Neuronal stem cell (in vitro differentiated cells): ENCODE data around the gene DZIP3.

Experiments used
- DNase-seq: peaks from one replicate; pipeline ENCODE4 v3.0.0-alpha.2; 2013; ENCODE audit warnings: low spot score
- H2AFZ ChIP-seq: one replicate; pipeline ENCODE4 v1.6.1; 2013; ENCODE audit warnings: mild to moderate bottlenecking, low read length, inconsistent platforms
- H2AK5ac ChIP-seq: 2 replicates; pipeline ENCODE4 v1.6.1; 2013; ENCODE audit warnings: low read depth, mild to moderate bottlenecking, inconsistent platforms, low read length, moderate library complexity, mixed read lengths
- H2BK120ac ChIP-seq: 2 replicates; pipeline ENCODE4 v1.6.1; 2013; ENCODE audit warnings: low read depth, mild to moderate bottlenecking, inconsistent platforms, low read length, moderate library complexity, mixed read lengths
- H2BK12ac ChIP-seq: one replicate; pipeline ENCODE4 v1.6.1; 2013; ENCODE audit warnings: low read length, inconsistent platforms
- H2BK15ac ChIP-seq: 2 replicates; pipeline ENCODE4 v1.6.1; 2013; ENCODE audit warnings: mild to moderate bottlenecking, low read length, inconsistent platforms, mixed read lengths
- H2BK5ac ChIP-seq: one replicate; pipeline ENCODE4 v1.6.1; 2013; ENCODE audit warnings: inconsistent platforms, mild to moderate bottlenecking, low read length, moderate library complexity
- H3K14ac ChIP-seq: one replicate; pipeline ENCODE4 v1.6.1; 2013; ENCODE audit warnings: low read length, inconsistent platforms
- H3K18ac ChIP-seq: 2 replicates; pipeline ENCODE4 v1.6.1; 2013; ENCODE audit warnings: low read length, inconsistent platforms
- H3K23ac ChIP-seq: 2 replicates; pipeline ENCODE4 v1.6.1; 2013; ENCODE audit warnings: low read depth, mild to moderate bottlenecking, mixed read lengths, low read length, inconsistent platforms; ENCODE audit not compliant: poor library complexity
- H3K27ac ChIP-seq: replicated peaks from 3 replicates; pipeline ENCODE4 v1.5.1; 2013; ENCODE audit warnings: low read length, inconsistent platforms
- H3K27me3 ChIP-seq, 3 experiments: 2 replicates each; pipeline ENCODE4 v1.6.1; 2013; ENCODE audit warnings: low read length in 3 of 3, mild to moderate bottlenecking in 2 of 3, inconsistent platforms in 1 of 3, low read depth in 1 of 3, mixed read lengths in 1 of 3, moderate library complexity in 1 of 3; ENCODE audit not compliant: control insufficient read depth in 3 of 3, insufficient read depth in 3 of 3
- H3K36me3 ChIP-seq, 2 donors: replicated peaks in 1 of 2; 2 replicates each; pipeline ENCODE4 v1.6.1; 2013; ENCODE audit warnings: low read length in 2 of 2; ENCODE audit not compliant: control insufficient read depth in 2 of 2, insufficient read depth in 2 of 2
- H3K4ac ChIP-seq: 2 replicates; pipeline ENCODE4 v1.6.1; 2013; ENCODE audit warnings: inconsistent platforms, mild to moderate bottlenecking, low read length, moderate library complexity
- H3K4me1 ChIP-seq, 2 donors: 1 replicate in 1 of 2; 2 replicates in 1 of 2; pipeline ENCODE4 v1.6.1; 2013; ENCODE audit warnings: low read length in 2 of 2, low read depth in 1 of 2; ENCODE audit not compliant: control insufficient read depth in 2 of 2, insufficient read depth in 1 of 2
- H3K4me2 ChIP-seq: one replicate; pipeline ENCODE4 v1.6.1; 2013; ENCODE audit warnings: mild to moderate bottlenecking, low read length, inconsistent platforms; ENCODE audit not compliant: insufficient read depth, poor library complexity, severe bottlenecking
- H3K4me3 ChIP-seq, 2 donors: 2 replicates each; pipeline ENCODE4 v1.5.1; 2013; ENCODE audit warnings: low read length in 2 of 2, mild to moderate bottlenecking in 2 of 2, inconsistent platforms in 1 of 2, moderate library complexity in 1 of 2
- H3K79me1 ChIP-seq: one replicate; pipeline ENCODE4 v1.6.1; 2013; ENCODE audit warnings: low read depth, mild to moderate bottlenecking, inconsistent platforms, low read length, moderate library complexity
- H3K9ac ChIP-seq: one replicate; pipeline ENCODE4 v1.6.1; 2013; ENCODE audit warnings: mild to moderate bottlenecking, low read depth, low read length, inconsistent platforms; ENCODE audit not compliant: poor library complexity
- H3K9me3 ChIP-seq, 2 donors: replicated peaks in 1 of 2; 2 replicates each; pipeline versions ENCODE3 to v1.6.1; 2013; ENCODE audit warnings: low read length in 2 of 2, mild to moderate bottlenecking in 2 of 2, inconsistent platforms in 1 of 2, low read depth in 1 of 2, mixed read lengths in 1 of 2, moderate library complexity in 1 of 2; ENCODE audit not compliant: control insufficient read depth in 2 of 2, insufficient read depth in 1 of 2
- H4K8ac ChIP-seq: one replicate; pipeline ENCODE4 v1.6.1; 2013; ENCODE audit warnings: low read depth, mild to moderate bottlenecking, inconsistent platforms, low read length, moderate library complexity
- H4K91ac ChIP-seq: one replicate; pipeline ENCODE4 v1.6.1; 2013; ENCODE audit warnings: low read length, low read depth, mild to moderate bottlenecking, inconsistent platforms; ENCODE audit not compliant: poor library complexity
- WGBS, 2 donors: extraction: QIAGEN DNeasy Blood & Tissue Kit; methylation state at CpG; one replicate each; pipeline ENCODE4 v1.1.7; 2013; ENCODE audit warnings: missing lambda C conversion rate in 2 of 2, mixed read lengths in 1 of 2; ENCODE audit not compliant: insufficient read length in 2 of 2, insufficient replicate concordance in 1 of 2; ENCODE audit errors: extremely low coverage in 2 of 2; 5-methylcytosine and 5-hydroxymethylcytosine counted together

Gene DZIP3

DNA sequence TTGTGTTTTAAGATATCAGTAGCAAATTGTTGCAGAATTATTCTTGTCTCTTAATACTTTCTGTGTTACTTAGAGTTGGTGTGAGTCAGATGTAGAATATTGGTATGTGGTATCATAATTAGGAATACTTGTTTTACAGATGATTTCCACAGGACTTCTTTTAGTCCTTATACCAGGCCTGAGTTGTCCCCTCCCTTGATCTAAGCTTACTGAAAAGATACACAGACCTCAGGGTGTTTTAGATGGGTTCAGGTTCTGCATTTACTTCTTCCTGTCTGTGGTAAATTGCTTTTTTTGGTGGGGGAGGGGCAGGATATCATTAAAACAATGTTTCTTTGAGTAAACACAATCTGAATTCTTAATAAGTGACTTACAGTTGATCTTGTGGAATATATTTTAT lies 14.2 kb downstream of the DZIP3 start:
- no peak overlapping the region for H4K8ac ChIP-seq
- H3K18ac ChIP-seq, result no peak overlapping the region
- no peaks in the 10 kb centered on the region for H3K27me3 ChIP-seq
- H3K4me3 ChIP-seq, result no peak overlapping the region
- H3K36me3 ChIP-seq, result peaks cover 2 to 14% of the 10 kb centered on the region in 2 donors
- peaks cover 2 to 3% of the 10 kb centered on the region in 2 donors for H3K4me1 ChIP-seq
- H2BK12ac ChIP-seq, result no peak overlapping the region
- no peak overlapping the region for H2BK120ac ChIP-seq
- no peak overlapping the region for H2BK5ac ChIP-seq
- H4K91ac ChIP-seq, result no peak overlapping the region
- DNase-seq, result no peak
- H2BK15ac ChIP-seq, result no peak overlapping the region
- H3K27ac ChIP-seq, result no peak overlapping the region
- H3K9me3 ChIP-seq, result peaks cover 0 to 6% of the 10 kb centered on the region in 2 donors
- no peak overlapping the region for H3K4ac ChIP-seq
- H3K14ac ChIP-seq, result no peak overlapping the region
- no peak overlapping the region for H3K4me2 ChIP-seq
- no peak overlapping the region for H2AFZ ChIP-seq
- no peak overlapping the region for H2AK5ac ChIP-seq
- H3K79me1 ChIP-seq, result no peaks in the 10 kb centered on the region
- H3K9ac ChIP-seq, result no peak overlapping the region
- no peak overlapping the region for H3K23ac ChIP-seq

GRCh38 chr3:108605028-108605427 lies 15.5 kb downstream of the DZIP3 start:
- no peak overlapping the region for H3K4me2 ChIP-seq
- no peak overlapping the region for H3K9ac ChIP-seq
- no peaks in the 10 kb centered on the region for H3K27me3 ChIP-seq
- H3K9me3 ChIP-seq, result peaks cover 0 to 6% of the 10 kb centered on the region in 2 donors
- H3K27ac ChIP-seq, result no peak overlapping the region
- no peak overlapping the region for H2BK15ac ChIP-seq
- H3K14ac ChIP-seq, result no peak overlapping the region
- H3K79me1 ChIP-seq, result no peaks in the 10 kb centered on the region
- no peak overlapping the region for H3K23ac ChIP-seq
- no peak overlapping the region for H2AK5ac ChIP-seq
- H3K4ac ChIP-seq, result no peak overlapping the region
- H3K36me3 ChIP-seq, result peaks cover 2 to 20% of the 10 kb centered on the region in 2 donors
- no peak overlapping the region for H4K8ac ChIP-seq
- H2BK5ac ChIP-seq, result no peak overlapping the region
- no peak overlapping the region for H2BK12ac ChIP-seq
- WGBS, 2 donors, result no CpG with 5 or more reads among the region's 2 CpGs
- H3K4me1 ChIP-seq, result peaks cover 2 to 3% of the 10 kb centered on the region in 2 donors
- H4K91ac ChIP-seq, result no peak overlapping the region
- no peak for DNase-seq
- no peak overlapping the region for H2BK120ac ChIP-seq
- no peak overlapping the region for H2AFZ ChIP-seq
- no peak overlapping the region for H3K4me3 ChIP-seq
- no peak overlapping the region for H3K18ac ChIP-seq

GRCh38 chr3:108605491-108605890 lies 16.0 kb downstream of the DZIP3 start:
- Histone ChIP-seq H2BK5ac (no peak overlapping the region), H4K91ac (no peak overlapping the region), H3K36me3 (peaks cover 2 to 20% of the 10 kb centered on the region in 2 donors), H3K4me1 (peaks cover 2 to 3% of the 10 kb centered on the region in 2 donors), H2BK120ac (no peak overlapping the region), H2BK12ac (no peak overlapping the region), H3K27ac (no peak overlapping the region), H3K23ac (no peak overlapping the region), H3K27me3 (no peaks in the 10 kb centered on the region), H3K4me2 (no peak overlapping the region), H3K4ac (no peak overlapping the region), H3K79me1 (no peaks in the 10 kb centered on the region), H3K4me3 (no peak overlapping the region), H2AK5ac (no peak overlapping the region), H2BK15ac (no peak overlapping the region), H2AFZ (no peak overlapping the region), H3K9me3 (peaks cover 0 to 6% of the 10 kb centered on the region in 2 donors), H3K18ac (no peak overlapping the region), H3K9ac (no peak overlapping the region), H4K8ac (no peak overlapping the region), H3K14ac (no peak overlapping the region)
- no peak for DNase-seq
- WGBS, 2 donors, result no CpG with 5 or more reads among the region's 4 CpGs

- H4K91ac ChIP-seq, result no peak overlapping the region
- H3K14ac ChIP-seq, result no peak overlapping the region
- no peak overlapping the region for H2BK15ac ChIP-seq
- no peak overlapping the region for H3K27ac ChIP-seq
- H3K4me2 ChIP-seq, result no peak overlapping the region
- H3K4me1 ChIP-seq, result no peaks in the 10 kb centered on the region
- H2BK120ac ChIP-seq, result no peak overlapping the region
- H3K79me1 ChIP-seq, result no peaks in the 10 kb centered on the region
- H3K27me3 ChIP-seq, result no peaks in the 10 kb centered on the region
- H3K18ac ChIP-seq, result no peak overlapping the region
- no peak overlapping the region for H3K23ac ChIP-seq
- H4K8ac ChIP-seq, result no peak overlapping the region
- H3K4ac ChIP-seq, result no peak overlapping the region
- H2BK5ac ChIP-seq, result no peak overlapping the region
- H3K9me3 ChIP-seq, result peaks cover 0 to 3% of the 10 kb centered on the region in 2 donors
- WGBS, 2 donors, result no CpG with 5 or more reads among the region's 4 CpGs
- no peak overlapping the region for H2BK12ac ChIP-seq
- no peak overlapping the region for H2AK5ac ChIP-seq
- no peak overlapping the region for H2AFZ ChIP-seq
- H3K9ac ChIP-seq, result no peak overlapping the region
- no peak overlapping the region for H3K4me3 ChIP-seq
- peaks cover 0 to 25% of the 10 kb centered on the region in 2 donors for H3K36me3 ChIP-seq
- no peak for DNase-seq
These were observed 19.2 kb downstream of the DZIP3 start for GRCh38 chr3:108608750-108609149.
